ENCODE results near the gene PDAP1.
"Not testable (repeated sequence)": the region's sequence is repeated elsewhere in the genome, so short reads cannot be mapped to it uniquely, and the experiment has no call there.

Gene PDAP1

DNA sequence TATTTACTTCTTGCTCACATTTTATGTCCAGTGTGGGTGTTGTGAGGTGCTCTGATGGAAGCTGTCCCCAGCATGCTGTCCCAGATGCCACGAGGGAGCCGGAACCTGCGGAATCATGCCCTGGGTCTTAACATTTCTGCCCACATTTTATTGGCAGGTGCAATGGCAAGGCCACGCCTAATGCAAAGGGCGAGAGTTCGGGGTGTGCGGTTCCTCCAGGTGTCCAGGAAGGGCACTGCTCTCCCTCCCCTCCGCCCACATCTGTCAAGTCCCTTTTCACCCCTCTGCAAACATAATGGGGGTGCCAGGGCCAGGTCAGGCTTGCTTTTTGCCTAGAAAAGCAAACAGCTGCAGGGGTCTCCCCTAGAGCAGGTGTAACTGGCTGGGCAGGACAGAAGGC, 16.4 kb downstream of the PDAP1 start:
- TF ChIP-seq, protein P1, sequence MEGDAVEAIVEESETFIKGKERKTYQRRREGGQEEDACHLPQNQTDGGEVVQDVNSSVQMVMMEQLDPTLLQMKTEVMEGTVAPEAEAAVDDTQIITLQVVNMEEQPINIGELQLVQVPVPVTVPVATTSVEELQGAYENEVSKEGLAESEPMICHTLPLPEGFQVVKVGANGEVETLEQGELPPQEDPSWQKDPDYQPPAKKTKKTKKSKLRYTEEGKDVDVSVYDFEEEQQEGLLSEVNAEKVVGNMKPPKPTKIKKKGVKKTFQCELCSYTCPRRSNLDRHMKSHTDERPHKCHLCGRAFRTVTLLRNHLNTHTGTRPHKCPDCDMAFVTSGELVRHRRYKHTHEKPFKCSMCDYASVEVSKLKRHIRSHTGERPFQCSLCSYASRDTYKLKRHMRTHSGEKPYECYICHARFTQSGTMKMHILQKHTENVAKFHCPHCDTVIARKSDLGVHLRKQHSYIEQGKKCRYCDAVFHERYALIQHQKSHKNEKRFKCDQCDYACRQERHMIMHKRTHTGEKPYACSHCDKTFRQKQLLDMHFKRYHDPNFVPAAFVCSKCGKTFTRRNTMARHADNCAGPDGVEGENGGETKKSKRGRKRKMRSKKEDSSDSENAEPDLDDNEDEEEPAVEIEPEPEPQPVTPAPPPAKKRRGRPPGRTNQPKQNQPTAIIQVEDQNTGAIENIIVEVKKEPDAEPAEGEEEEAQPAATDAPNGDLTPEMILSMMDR (IDR thresholded peaks at IDR 0.05; ENCODE audit: low read depth, low read length), result no peak
- H3K4me3 ChIP-seq (replicated peaks in 1 of 2; ENCODE audit: low read depth in 2 of 2, low read length in 2 of 2), result no peak overlapping the region

DNA sequence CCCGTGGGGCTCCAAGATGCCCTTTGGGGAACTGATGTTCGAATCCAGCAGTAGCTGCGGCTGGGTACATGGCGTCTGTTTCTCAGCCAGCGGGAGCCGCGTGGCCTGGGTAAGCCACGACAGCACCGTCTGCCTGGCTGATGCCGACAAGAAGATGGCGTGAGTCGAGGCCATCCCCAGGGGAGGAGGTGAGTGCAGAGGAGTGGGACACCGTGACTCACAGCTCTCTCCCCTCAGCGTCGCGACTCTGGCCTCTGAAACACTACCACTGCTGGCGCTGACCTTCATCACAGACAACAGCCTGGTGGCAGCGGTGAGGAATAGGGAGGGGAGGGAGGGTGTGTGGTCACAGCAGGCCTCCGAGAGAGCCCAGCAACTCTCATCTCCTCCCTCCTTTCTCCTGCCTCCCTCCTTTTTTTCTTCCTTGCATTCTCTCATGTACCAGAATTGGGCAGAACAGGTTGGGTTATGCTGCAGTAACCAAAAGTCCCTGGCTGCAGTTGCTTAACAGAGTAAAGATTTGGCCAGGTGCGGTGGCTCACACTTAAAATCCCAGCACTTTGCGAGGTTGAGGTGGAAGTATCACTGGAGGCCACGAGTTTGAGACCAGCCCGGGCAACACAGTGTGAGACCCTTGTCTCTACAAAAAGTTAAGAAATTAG, 17.3 kb downstream of the PDAP1 start:
- no peak overlapping the region for H3K4me3 ChIP-seq (replicated peaks in 1 of 2; ENCODE audit: low read depth in 2 of 2, low read length in 2 of 2)
- TF ChIP-seq, protein P1 (IDR thresholded peaks at IDR 0.05; ENCODE audit: low read depth, low read length), result no peak
- no peak for DNase-seq (ENCODE audit: low read depth in 2 of 2)

More for the DNA sequence above, 16.4 kb downstream of the PDAP1 start:
- no peak for DNase-seq (ENCODE audit: low read depth in 2 of 2)

DNA sequence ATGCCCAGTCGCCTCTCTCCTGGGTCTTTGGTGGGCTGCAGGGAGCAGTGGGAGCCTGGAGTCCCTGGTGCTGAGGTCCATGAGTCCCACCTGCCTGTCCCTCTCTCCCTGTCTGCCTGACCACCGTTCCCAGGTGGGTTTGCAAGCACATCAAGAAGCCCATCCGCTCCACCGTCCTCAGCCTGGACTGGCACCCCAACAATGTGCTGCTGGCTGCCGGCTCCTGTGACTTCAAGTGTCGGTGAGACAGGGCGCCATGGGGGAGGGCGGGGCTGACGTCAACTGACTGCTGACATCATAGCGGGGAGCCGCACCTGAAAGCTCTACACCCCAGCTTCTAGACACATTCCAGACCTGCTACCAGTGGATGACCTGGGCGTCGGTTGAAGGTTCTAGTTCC, 18.6 kb downstream of the PDAP1 start:
- H3K4me3 ChIP-seq (replicated peaks in 1 of 2; ENCODE audit: low read depth in 2 of 2, low read length in 2 of 2), result no peak overlapping the region
- no peak for DNase-seq (ENCODE audit: low read depth in 2 of 2)
- TF ChIP-seq, protein P1 (IDR thresholded peaks at IDR 0.05; ENCODE audit: low read depth, low read length), result no peak

DNA sequence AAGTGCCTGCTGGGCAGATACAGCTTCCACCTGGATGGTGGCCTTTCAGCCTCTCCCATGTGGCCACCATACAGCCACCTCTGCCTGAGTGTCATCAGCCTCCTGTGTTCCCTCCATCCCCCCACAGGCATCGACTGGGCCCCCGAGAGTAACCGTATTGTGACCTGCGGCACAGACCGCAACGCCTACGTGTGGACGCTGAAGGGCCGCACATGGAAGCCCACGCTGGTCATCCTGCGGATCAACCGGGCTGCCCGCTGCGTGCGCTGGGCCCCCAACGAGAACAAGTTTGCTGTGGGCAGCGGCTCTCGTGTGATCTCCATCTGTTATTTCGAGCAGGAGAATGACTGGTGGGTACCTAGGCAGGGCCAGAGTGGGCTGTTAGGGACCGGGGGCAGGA, 20.5 kb downstream of the PDAP1 start:
- DNase-seq (ENCODE audit: low read depth in 2 of 2), result no peak
- TF ChIP-seq, protein P1 (IDR thresholded peaks at IDR 0.05; ENCODE audit: low read depth, low read length), result no peak
- H3K4me3 ChIP-seq (replicated peaks in 1 of 2; ENCODE audit: low read depth in 2 of 2, low read length in 2 of 2), result no peak overlapping the region

DNA sequence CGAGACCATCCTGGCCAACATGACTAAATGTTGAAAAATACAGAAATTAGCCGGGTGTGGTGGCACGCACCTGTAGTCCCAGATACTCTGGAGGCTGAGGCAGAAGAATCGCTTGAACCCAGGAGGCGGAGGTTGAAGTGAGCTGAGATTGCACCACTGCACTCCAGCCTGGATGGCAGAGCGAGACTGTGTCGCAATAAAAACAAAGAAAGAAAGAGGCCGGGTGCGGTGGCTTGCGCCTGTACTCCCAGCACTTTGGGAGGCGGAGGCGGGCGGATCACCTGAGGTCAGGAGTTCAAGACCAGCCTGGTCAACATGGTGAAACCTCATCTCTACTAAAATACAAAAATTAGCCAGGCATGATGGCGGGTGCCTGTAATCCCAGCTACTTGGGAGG, 21.2 kb downstream of the PDAP1 start:
- not testable (repeated sequence) for DNase-seq (ENCODE audit: low read depth in 2 of 2); H3K4me3 ChIP-seq (replicated peaks in 1 of 2; ENCODE audit: low read depth in 2 of 2, low read length in 2 of 2)

DNA sequence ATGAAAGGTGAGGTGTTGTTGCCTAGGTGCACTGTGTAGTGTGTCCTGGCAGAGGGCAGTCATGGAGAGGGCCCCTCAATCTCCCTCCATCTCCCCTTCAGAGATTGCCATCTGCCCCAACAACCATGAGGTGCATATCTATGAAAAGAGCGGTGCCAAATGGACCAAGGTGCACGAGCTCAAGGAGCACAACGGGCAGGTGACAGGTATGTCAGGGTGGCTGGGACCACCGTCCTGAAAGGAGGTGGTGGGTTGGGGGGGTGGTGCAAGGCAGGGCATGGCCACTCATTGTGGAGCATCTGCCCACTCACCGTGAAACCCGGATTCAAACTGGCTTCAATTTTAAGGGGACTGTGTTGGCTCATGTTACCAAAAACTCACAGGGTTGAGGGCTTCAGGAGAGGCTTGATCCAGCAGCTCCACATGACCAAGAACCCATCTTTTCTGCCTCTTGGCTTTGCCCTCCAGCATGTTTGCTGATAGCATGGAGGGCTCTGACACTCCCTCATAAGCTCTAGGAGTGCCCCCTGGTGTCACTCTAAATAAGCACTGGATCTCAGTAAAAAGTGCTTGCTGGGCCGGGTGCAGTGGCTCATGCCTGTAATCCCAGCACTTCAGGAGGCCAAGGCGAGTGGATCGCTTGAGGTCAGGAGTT, 21.7 kb downstream of the PDAP1 start:
- peak; percentile 58 to 64 for DNase-seq (ENCODE audit: low read depth in 2 of 2)
- no peak overlapping the region for H3K4me3 ChIP-seq (replicated peaks in 1 of 2; ENCODE audit: low read depth in 2 of 2, low read length in 2 of 2)
- TF ChIP-seq, protein P1 (IDR thresholded peaks at IDR 0.05; ENCODE audit: low read depth, low read length), result peak; percentile 32

DNA sequence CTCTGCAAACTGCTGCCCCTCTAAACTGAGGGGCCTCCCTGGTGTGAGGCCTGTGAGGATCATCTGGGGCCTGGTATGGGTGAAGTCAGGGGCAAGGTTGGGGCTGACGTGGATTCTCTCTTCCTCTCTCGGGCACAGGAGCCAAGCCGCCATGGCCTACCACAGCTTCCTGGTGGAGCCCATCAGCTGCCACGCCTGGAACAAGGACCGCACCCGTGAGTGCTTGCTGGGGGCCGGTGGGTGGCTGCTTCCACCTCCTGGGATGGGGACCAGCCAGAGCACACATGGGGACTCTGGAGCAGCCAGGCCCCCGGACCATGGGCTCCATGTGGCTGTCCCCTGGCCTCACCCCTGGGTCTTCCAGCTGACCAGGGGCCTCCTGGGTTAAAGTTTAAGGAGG, 22.8 kb downstream of the PDAP1 start:
- TF ChIP-seq, protein P1 (IDR thresholded peaks at IDR 0.05; ENCODE audit: low read depth, low read length), result no peak
- no peak for DNase-seq (ENCODE audit: low read depth in 2 of 2)
- no peak overlapping the region for H3K4me3 ChIP-seq (replicated peaks in 1 of 2; ENCODE audit: low read depth in 2 of 2, low read length in 2 of 2)
